Stomach (tissue), 9 donors: ENCODE measurements around the gene CIC. TPM values are rescaled to one million over a fixed set of nuclear protein-coding genes. Genes with fewer than 3 reads are reported as not detected.

Experiments used
- DNase-seq, 2 donors: peaks; one replicate each; pipeline versions ENCODE4 v3.0.0 to v3.0.0-alpha.2; 2013 to 2019
- H3K27ac ChIP-seq, 5 donors: fragments of 200-600 bp in 4 of 5; sonication (generic) in 4 of 5; one replicate each; pipeline ENCODE4 v1.5.1; 2013 to 2019; ENCODE audit warnings: mild to moderate bottlenecking in 1 of 5, moderate library complexity in 1 of 5
- H3K27me3 ChIP-seq, 3 donors: fragments of 200-600 bp; sonication (generic); one replicate each; pipeline ENCODE4 v1.5.1; 2017 to 2019; ENCODE audit warnings: mixed run types in 1 of 3
- H3K36me3 ChIP-seq, 4 donors: fragments of 200-600 bp; sonication (generic); 1 replicate in 3 of 4; 2 replicates in 1 of 4; pipeline ENCODE4 v1.5.1; 2016 to 2019
- H3K4me1 ChIP-seq, 4 donors: fragments of 200-600 bp; sonication (generic); one replicate each; pipeline ENCODE4 v1.5.1; 2016 to 2019
- H3K4me3 ChIP-seq, 4 donors: fragments of 200-600 bp; sonication (generic) in 3 of 4; one replicate each; pipeline ENCODE4 v1.5.1; 2016 to 2019; ENCODE audit warnings: mild to moderate bottlenecking in 1 of 4
- H3K9me3 ChIP-seq, 4 donors: fragments of 200-600 bp; sonication (generic); one replicate each; pipeline ENCODE4 v1.5.1; 2016 to 2019
- CTCF ChIP-seq, 7 experiments: fragments of 450-650 bp in 4 of 7; fragments of 200-600 bp in 3 of 7; sonication (generic) in 3 of 7; IDR thresholded peaks; one replicate each; pipeline ENCODE4 v1.5.1; 2016 to 2019; ENCODE audit warnings: antibody characterized with exemption in 7 of 7, control low read depth in 2 of 7, mild to moderate bottlenecking in 1 of 7
- EP300 ChIP-seq: sonication (generic); formaldehyde crosslinking; IDR thresholded peaks from one replicate; pipeline ENCODE4 v1.6.1; 2017; ENCODE audit warnings: antibody characterized with exemption
- POLR2A ChIP-seq, 4 donors: fragments of 450-650 bp; IDR thresholded peaks; one replicate each; pipeline ENCODE4 v1.6.1; 2016; ENCODE audit warnings: antibody characterized with exemption in 4 of 4, control low read depth in 2 of 4, mild to moderate bottlenecking in 1 of 4, moderate library complexity in 1 of 4
- POLR2AphosphoS5 ChIP-seq, 3 donors: sonication (generic); formaldehyde crosslinking; IDR thresholded peaks; one replicate each; pipeline ENCODE4 v1.6.1; 2016; ENCODE audit warnings: antibody characterized with exemption in 3 of 3
- WGBS, 5 donors: extraction: QIAGEN DNeasy Blood & Tissue Kit in 3 of 5; methylation state at CpG; one replicate each; pipeline versions ENCODE4 v1.1.5 to v1.1.7; 2013 to 2018; 5-methylcytosine and 5-hydroxymethylcytosine counted together
- intact Hi-C: fragments of 100-400 bp; cut with DNase I; formaldehyde crosslinking; loops from one replicate; pipeline ENCODE4 v1.15.1; 2023; ENCODE audit warnings: low total_unique reads
- polyA plus RNA-seq, 3 donors: library from polyadenylated mRNA; stranded (reverse); fragments of 200-250 nt; gene quantifications; one replicate each; pipeline ENCODE4 v1.2.3, GENCODE V29; 2013
- total RNA-seq, 5 donors: library from RNA; depleted of rRNA; stranded (reverse); fragments of >200 nt; gene quantifications; one replicate each; pipeline versions ENCODE4 v1.1.0 to v1.2.3, GENCODE V29; 2014 to 2016
- donor health status: healthy with polysubstance abuse.
- donor health status: Bipolar disorder and iron deficiency.
- donor health status: healthy.

Gene CIC
- total and polyA plus RNA-seq, 8 donors: 15.4 to 60.3 (median 26.6) TPM

GRCh38 chr19:42233106-42233505 lies 35.9 kb upstream of the CIC start:
- no peak for DNase-seq
- no peaks in the 10 kb centered on the region for H3K27me3 ChIP-seq
- peaks cover 0 to 19% (median 11%) of the 10 kb centered on the region in 4 donors for H3K4me1 ChIP-seq
- TF ChIP-seq POLR2A (IDR thresholded peaks at IDR 0.05) (no peak), CTCF (IDR thresholded peaks at IDR 0.05) (no peak), POLR2AphosphoS5 (IDR thresholded peaks at IDR 0.05) (no peak)
- intact Hi-C loops: no loop called here
- no peaks in the 10 kb centered on the region for H3K9me3 ChIP-seq
- 57 to 72% (median 65%) methylated on average over 6 to 7 of the region's 7 CpGs for WGBS, 5 donors
- H3K4me3 ChIP-seq: no peak overlapping the region
- H3K36me3 ChIP-seq: peaks cover 70 to 100% (median 95%) of the 10 kb centered on the region in 4 donors
- H3K27ac ChIP-seq: no peak overlapping the region

GRCh38 chr19:42233678-42234292 lies 35.3 kb upstream of the CIC start:
- Histone ChIP-seq H3K4me3 (no peak overlapping the region), H3K9me3 (no peaks in the 10 kb centered on the region), H3K36me3 (peaks cover 70 to 97% (median 89%) of the 10 kb centered on the region in 4 donors), H3K27me3 (no peaks in the 10 kb centered on the region), H3K27ac (no peak overlapping the region), H3K4me1 (peaks cover 0 to 18% (median 10%) of the 10 kb centered on the region in 4 donors)
- WGBS, 5 donors: 74 to 89% (median 82%) methylated on average over 6 of the region's 6 CpGs
- no peak for DNase-seq
- intact Hi-C loops: no loop called here
- TF ChIP-seq POLR2A (IDR thresholded peaks at IDR 0.05) (no peak), CTCF (IDR thresholded peaks at IDR 0.05) (no peak), POLR2AphosphoS5 (IDR thresholded peaks at IDR 0.05) (no peak), EP300 (no peak)

GRCh38 chr19:42234364-42234763 lies 34.7 kb upstream of the CIC start:
- no peak for TF ChIP-seq POLR2AphosphoS5 (IDR thresholded peaks at IDR 0.05)
- no peak for TF ChIP-seq POLR2A (IDR thresholded peaks at IDR 0.05)
- TF ChIP-seq EP300: no peak
- no peak for TF ChIP-seq CTCF (IDR thresholded peaks at IDR 0.05)
- no peak overlapping the region for H3K27ac ChIP-seq
- WGBS, 5 donors: 93 to 99% (median 95%) methylated on average over 10 to 11 of the region's 11 CpGs
- H3K4me1 ChIP-seq: peaks cover 0 to 21% (median 12%) of the 10 kb centered on the region in 4 donors
- intact Hi-C loops: no loop called here
- H3K27me3 ChIP-seq: no peaks in the 10 kb centered on the region
- no peaks in the 10 kb centered on the region for H3K9me3 ChIP-seq
- no peak overlapping the region for H3K4me3 ChIP-seq
- no peak for DNase-seq
- peaks cover 70 to 96% (median 88%) of the 10 kb centered on the region in 4 donors for H3K36me3 ChIP-seq

- intact Hi-C loops: loop anchor here (5.0 kb wide), 1 partner anchor 273 kb away; no protein-coding TSS in a partner anchor
- H3K36me3 ChIP-seq: peaks cover 72 to 96% (median 88%) of the 10 kb centered on the region in 4 donors
- 68 to 96% (median 84%) methylated on average over 5 of the region's 5 CpGs for WGBS, 5 donors
These were observed 33.9 kb upstream of the CIC start for GRCh38 chr19:42235181-42235580.

More at GRCh38 chr19:42235181-42235580, 33.9 kb upstream of the CIC start:
- no peak for DNase-seq
- no peak for TF ChIP-seq POLR2AphosphoS5 (IDR thresholded peaks at IDR 0.05)
- TF ChIP-seq EP300: no peak
- TF ChIP-seq CTCF (IDR thresholded peaks at IDR 0.05): no peak
- TF ChIP-seq POLR2A (IDR thresholded peaks at IDR 0.05): no peak
- Histone ChIP-seq H3K9me3 (no peaks in the 10 kb centered on the region), H3K27me3 (no peaks in the 10 kb centered on the region), H3K4me1 (peaks cover 0 to 22% (median 17%) of the 10 kb centered on the region in 4 donors), H3K27ac (no peak overlapping the region), H3K4me3 (no peak overlapping the region)
